DMS153 treated with DMSO at 0.1 percent for 48 hours (cell line): ENCODE results near the gene RNF186.
"Not testable (repeated sequence)": the region's sequence is repeated elsewhere in the genome, so short reads cannot be mapped to it uniquely, and the experiment has no call there.

Source experiments
- DNase-seq: peaks from one replicate; lab custom pipeline; 2025; ENCODE audit not compliant: unreplicated experiment; lab: John Stamatoyannopoulos, UW

The RNF186 gene

DNA sequence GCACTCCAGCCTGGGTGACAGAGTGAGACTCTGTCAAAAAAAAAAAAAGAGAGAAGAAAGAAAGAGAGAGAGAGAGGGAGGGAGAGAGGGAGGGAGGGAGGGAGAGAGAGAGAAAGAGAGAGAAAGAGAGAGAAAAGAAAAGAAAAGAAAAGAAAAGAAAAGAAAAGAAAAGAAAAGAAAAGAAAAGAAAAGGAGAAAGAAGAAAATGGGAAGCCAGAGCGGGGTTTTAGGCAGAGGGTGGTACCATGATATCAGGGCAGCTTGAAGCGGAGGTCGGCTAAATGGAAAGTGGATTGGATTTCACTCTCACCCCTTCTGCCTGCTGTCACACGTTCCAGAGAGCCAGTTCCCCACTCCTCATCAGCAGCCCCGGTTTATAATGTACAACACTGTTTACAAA lies 17.3 kb downstream of the RNF186 start:
- no peak for DNase-seq

GRCh38 chr1:19794583-19794982 lies 20.5 kb downstream of the RNF186 start:
- DNase-seq: no peak

DNA sequence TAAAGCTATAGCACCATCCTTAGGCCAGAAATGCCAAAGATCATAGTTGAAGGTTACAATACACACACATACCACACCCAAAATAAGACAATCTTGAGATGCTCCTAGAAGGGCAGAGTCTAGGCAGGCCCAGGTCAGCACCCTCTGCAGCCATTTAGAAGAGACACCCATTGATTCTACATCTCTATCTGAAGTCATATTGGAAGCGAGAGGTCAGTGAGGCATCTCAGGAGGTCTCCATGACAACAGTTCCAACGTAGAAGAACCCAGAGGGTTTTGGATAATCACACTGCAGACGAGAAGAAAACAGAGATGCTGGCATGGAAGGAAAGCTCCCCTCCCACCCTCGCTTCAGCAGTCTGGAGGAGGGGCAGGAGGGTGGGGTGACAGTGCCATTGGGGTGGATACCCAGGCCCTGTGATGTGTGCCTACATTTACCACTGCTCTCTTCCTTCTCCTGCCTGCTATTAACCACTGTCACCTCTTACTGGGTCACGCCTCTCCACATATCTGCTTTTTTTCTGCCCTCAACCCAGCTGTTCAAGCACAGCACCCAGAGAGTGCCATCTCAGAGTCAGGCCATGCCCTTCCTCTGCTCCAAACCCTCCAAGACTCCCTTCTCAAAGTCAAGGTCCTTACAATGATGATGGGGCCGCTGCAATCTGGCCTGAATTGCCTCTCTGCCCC lies 21.6 kb downstream of the RNF186 start:
- DNase-seq: no peak

GRCh38 chr1:19792237-19793002 lies 22.7 kb downstream of the RNF186 start:
- DNase-seq: no peak

DNA sequence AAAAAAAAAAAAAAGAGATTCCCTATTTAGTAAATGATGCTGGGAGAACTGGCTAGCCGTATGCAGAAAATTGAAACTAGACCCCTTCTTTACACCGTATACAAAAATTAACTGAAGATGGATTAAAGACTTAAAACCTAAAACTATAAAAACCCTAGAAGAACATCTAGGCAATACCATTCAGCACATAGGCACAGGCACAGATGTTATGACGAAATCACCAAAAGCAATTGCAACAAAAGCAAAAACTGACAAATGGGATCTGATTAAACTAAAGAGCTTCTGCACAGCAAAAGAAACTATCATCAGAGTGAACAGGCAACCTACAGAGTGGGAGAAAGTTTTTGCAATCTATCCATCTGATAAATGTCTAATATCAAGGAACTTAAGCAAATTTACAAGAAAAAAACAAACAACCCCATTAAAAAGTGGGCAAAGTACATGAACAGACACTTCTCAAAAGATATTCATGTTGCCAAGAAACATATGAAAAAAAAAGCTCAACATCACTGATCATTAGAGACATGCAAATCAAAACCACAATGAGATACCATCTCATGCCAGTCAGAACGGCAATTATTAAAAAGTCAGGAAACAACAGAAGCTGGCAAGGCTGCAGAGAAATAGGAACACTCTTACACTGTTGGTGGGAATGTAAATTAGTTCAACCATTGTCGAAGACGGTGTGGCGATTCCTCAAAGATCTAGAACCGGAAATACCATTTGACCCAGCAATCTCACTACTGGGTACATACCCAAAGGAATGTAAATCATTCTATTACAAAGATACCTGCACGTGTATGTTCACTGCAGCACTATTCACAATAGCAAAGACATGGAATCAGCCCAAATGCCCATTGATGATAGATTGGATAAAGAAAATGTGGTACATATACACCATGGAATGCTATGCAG lies 24.8 kb downstream of the RNF186 start:
- not testable (repeated sequence) for DNase-seq

GRCh38 chr1:19786988-19787423 lies 28.1 kb downstream of the RNF186 start:
- no peak for DNase-seq

- DNase-seq: no peak
These were observed 29.4 kb downstream of the RNF186 start for GRCh38 chr1:19785660-19786059.

- no peak for DNase-seq
These were observed 34.7 kb downstream of the RNF186 start for GRCh38 chr1:19780267-19780877.

GRCh38 chr1:19776933-19777332 lies 38.1 kb downstream of the RNF186 start:
- DNase-seq: no peak

- DNase-seq: peak; percentile 29
These were observed 38.8 kb downstream of the RNF186 start for GRCh38 chr1:19776287-19776686.

GRCh38 chr1:19775831-19776230 lies 39.3 kb downstream of the RNF186 start:
- DNase-seq: no peak

GRCh38 chr1:19775317-19775716 lies 39.8 kb downstream of the RNF186 start:
- no peak for DNase-seq

DNA sequence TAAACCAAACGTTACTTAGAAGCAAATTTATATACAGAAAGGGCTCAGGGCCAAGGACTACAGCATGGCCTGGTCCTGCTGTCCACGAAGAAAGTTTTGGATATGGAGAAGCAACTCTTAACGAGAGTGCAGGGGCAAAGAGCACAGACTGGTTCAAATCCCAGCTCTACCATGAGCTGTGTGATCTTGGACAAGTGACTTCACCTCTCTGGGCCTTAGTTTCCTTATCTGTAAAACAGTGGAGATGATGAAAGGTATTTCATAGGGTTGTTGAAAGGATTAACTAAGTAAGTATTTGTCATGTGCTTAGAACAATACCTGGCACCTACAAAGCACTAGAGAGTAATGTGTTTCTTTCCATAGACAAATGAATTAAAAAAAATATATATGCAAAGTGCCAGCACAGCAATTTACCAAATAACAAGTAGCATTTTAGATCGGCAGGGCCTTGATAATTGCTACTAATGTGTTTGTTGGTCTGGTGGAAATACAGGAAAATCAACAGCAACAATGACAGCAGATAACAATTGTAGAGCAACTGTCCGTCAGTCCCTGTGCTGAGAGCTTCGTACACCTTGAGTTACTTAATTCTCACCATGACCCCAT lies 40.8 kb downstream of the RNF186 start:
- DNase-seq: no peak

DNA sequence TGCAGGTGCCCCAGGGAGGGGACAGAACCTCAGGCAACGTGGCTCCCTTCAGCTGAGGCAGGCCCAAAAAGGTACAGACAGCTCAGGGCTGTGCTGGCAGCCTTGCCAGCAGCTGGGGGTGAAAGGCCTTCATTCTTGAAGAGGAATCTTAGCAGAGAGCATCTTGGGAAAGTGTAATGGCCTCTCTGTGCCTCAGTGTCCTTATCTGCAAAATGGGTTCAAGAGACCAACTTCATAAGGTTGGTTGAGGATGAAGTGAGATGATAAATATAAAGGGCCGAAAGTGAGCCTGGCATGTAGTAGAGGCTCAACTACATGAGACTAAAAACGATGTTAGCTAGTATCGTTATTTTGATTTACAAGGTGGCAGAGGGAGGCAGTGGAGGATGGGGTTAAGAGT lies 41.6 kb downstream of the RNF186 start:
- DNase-seq: no peak

GRCh38 chr1:19772053-19772452 lies 43.0 kb downstream of the RNF186 start:
- DNase-seq: no peak

DNA sequence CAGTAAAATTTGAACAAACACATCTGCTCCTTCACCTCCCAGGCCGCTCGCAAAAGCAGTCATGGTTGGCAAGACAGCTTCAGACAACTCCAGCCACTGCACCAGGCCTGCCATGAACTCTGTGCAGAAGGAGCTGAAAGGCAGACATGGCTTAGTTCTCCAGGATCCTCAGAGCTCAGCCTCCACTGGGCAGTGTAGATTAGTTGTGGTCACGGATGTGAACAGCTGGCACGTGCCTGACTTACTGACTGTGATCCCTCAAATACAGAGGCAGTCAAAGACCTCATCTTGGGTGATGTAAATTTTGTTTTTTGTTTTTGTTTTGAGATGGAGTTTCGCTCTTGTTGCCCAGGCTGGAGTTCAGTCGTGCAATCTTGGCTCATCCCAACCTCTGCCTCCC lies 43.7 kb downstream of the RNF186 start:
- no peak for DNase-seq

- DNase-seq: no peak
These were observed 44.5 kb downstream of the RNF186 start for GRCh38 chr1:19770436-19771190.

DNA sequence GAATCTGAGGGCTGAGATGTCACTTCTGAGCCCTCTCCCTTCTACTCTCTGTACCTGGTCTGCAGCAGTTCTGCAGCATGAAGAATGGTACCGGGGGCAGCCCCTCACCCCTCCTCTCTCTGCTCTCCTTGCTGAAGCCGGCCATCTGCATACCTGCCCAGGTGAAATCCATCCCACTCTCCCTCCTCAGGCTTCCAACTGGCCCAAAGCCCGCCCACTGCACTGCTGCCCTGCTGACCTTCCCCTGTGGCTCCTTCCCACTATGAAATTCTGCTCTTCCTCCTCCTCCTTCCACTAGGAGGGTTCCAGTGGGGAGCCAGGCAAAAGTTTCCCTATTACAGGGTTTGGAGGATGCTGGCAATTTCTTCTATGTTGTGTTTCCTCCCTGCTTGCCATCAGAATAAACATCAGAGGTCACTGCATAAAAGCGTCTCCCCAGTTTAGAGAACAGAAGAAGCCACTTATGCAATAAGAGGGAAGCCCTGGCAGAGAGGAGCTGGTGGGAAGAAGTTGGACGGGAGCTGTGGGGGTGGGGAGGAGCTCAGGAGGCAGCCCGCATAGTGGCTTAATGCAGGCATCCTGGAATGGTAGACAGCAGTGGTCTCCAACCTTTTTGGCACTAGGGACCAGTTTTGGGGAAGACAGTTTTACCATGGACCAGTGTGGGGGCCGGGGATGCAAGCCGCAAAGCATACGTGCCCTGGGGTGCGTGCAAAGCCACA lies 45.7 kb downstream of the RNF186 start:
- no peak for DNase-seq
